GM12801 (cell line): ENCODE data around the gene MED1.

Experiments
- TF ChIP-seq, protein P1 (sequence below): IDR thresholded peaks from one replicate; pipeline ENCODE4 v1.5.1; 2011; ENCODE audit warnings: control low read depth; ENCODE audit not compliant: insufficient read length; ENCODE audit errors: extremely low read depth

MED1 gene

DNA sequence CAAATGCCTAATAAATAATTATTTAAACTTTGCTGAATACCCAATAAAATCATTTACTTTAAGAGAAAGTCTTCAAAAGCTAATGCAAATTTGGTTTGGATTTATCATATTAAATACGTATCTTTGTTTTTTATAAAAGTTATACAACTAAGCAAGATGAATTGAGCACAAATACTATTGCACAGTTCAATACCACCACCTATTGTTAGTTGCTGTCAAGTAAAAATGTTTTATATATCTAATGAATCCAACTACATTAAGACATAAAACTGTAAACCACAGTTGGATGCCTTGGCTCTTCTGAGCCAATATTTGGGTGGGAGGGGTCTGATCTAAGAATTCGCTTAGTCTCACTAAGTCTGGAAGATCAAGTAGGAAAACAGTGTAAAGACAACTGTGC lies 57.3 kb downstream of the MED1 start:
- TF ChIP-seq, protein P1, sequence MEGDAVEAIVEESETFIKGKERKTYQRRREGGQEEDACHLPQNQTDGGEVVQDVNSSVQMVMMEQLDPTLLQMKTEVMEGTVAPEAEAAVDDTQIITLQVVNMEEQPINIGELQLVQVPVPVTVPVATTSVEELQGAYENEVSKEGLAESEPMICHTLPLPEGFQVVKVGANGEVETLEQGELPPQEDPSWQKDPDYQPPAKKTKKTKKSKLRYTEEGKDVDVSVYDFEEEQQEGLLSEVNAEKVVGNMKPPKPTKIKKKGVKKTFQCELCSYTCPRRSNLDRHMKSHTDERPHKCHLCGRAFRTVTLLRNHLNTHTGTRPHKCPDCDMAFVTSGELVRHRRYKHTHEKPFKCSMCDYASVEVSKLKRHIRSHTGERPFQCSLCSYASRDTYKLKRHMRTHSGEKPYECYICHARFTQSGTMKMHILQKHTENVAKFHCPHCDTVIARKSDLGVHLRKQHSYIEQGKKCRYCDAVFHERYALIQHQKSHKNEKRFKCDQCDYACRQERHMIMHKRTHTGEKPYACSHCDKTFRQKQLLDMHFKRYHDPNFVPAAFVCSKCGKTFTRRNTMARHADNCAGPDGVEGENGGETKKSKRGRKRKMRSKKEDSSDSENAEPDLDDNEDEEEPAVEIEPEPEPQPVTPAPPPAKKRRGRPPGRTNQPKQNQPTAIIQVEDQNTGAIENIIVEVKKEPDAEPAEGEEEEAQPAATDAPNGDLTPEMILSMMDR = no peak

DNA sequence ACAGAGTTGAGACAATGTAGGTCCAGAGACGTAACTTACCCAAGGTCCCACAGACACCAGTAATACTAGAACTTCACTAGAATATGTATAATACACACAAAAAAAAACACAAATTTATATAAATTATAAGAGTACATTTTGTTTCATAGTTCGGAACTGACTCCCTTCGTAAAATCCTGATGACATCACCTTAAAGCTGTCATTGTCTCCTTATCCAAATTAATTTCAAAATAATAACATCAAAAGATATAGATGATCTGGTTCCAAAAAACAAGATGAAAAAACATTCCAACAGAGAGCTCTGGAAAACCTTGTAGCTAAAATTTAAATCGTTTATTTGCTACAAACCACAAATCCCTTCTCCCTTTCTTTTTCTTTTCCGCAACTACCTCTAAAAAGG lies 59.6 kb downstream of the MED1 start:
- TF ChIP-seq, protein P1 = no peak

DNA sequence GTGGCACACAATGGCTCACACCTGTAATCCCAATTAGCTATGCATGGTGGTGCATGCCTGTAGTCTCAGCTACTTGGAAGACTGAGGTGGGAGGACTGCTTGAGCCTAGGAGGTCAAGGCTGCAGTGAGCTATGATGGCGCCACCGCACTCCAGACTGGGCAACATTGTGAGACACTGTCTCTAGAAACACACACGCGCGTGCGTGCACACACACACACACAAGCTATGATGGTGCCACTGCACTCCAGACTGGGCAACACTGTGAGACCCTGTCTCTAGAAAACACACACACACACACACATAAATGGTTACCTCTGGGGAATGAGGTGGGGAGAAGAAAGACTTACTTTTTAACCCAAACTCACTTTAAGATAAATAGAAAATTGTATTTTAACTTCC lies 66.0 kb downstream of the MED1 start:
- TF ChIP-seq, protein P1 = no peak

DNA sequence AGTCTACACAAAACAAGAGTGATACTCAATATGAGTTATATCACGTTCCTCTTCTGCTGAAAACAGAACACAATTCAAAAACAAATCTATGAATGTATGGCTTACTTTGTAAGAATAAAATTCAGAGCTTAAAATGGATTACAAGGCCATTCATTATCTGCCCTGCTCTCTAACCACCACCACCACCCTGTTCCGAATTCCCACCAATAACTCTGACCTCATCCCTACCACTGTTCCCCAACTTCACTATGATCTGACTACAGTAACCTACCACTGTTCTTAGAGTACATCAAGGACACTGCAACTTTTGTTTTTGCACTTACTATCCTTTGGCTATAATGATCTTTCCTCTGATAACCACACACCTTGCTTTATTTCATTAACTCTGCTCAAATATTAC lies 70.9 kb downstream of the MED1 start:
- TF ChIP-seq, protein P1 = no peak

DNA sequence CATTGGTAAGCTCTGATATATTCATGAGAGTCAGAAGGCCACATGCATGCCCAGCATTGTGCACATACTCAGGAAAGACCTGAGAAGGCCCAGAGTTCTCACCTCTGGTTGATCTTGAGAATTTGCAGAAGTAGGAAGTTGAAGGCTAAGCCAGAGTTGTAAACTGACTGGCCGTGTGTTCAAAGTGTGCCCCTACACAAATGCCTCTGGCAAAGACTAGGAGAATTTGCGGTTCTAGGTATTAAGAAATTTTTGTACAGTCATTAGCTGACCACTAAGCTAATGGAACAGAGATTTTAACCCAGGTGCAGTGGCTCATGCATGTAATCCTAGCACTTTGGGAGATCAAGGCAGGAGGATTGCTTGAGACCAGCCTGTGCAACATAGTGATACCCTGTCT lies 74.6 kb downstream of the MED1 start:
- TF ChIP-seq, protein P1 = no peak

DNA sequence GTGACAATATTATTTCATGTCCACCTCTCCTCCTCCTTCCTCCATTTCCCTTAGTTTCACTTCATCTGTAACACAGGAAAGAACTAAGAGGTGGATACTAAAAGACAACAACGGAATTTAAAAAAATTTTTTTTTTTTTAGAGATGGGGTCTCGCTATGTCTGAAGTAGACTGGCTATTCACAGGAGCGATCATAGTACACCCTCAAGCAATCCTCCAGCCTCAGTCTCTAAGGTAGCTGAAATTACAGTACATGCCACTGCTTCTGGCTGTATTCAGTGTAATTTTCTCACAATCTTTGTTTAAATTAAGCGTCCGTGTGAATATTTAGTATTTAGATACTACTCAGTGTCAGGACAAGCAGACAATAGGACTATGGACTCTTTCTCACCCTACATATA lies 85.2 kb downstream of the MED1 start:
- TF ChIP-seq, protein P1 = no peak

DNA sequence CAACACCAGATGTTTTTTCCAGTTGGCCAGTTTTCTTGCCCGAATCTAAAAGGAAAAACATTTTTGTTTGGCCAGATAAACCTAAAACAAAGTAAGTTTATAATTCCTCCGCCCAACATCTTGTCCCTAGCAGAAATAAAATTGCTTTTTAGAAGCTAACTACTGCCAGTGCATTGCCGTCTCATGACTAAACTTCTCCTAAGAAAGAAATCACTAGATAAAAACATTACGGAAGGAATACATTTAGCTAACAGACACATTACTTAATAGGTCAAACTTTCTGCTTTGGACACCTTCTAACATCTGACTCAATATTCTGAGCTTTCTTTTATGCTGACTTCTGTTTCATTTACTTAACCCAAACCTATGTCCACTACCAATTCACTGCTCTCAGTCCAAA lies 85.8 kb downstream of the MED1 start:
- TF ChIP-seq, protein P1 = no peak
